NCI-H1105 treated with DMSO at 0.1 percent for 48 hours (cell line): ENCODE measurements around the gene CLN5.
"Not testable (repeated sequence)": the region's sequence is repeated elsewhere in the genome, so short reads cannot be mapped to it uniquely, and the experiment has no call there.

Experiments used
- DNase-seq: peaks from one replicate; lab custom pipeline; 2025; lab: John Stamatoyannopoulos, UW

The CLN5 gene

DNA sequence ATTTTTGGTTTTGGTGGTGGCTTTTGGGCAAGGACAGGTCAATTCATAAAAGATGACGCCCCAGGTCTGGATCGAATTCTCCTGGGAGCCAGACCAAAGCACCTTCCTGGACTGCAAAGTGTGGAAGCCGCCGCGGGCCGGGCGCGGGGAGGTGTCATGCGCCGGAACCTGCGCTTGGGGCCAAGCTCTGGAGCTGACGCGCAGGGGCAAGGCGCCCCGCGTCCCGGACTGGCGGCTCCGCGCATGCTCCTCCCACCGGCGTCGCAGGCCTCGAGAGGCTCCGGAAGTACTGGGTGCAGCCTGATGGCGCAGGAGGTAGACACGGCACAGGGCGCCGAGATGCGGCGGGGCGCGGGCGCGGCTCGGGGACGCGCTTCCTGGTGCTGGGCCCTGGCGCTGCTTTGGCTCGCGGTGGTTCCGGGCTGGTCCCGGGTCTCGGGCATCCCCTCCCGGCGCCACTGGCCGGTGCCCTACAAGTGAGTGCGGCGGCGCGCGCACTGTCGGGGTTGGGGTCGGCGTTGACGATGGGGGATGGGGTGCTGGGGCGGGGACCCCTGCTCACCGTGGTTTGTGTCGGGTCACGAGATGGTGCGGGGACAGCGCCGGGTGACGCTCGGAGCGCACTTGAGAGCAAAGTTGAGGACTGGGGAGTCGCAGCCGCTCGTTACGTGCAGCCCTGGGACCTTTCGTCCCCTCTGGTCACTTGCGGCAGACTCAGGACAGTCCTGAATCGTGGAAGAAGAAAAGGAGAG, at the start of gene CLN5:
TSS of gene CLN5 (plus strand) at position 286 of the 752 bp plus-strand sequence. CDS start at position 304, 18 bp downstream.
- peak; percentile 74 for DNase-seq

DNA sequence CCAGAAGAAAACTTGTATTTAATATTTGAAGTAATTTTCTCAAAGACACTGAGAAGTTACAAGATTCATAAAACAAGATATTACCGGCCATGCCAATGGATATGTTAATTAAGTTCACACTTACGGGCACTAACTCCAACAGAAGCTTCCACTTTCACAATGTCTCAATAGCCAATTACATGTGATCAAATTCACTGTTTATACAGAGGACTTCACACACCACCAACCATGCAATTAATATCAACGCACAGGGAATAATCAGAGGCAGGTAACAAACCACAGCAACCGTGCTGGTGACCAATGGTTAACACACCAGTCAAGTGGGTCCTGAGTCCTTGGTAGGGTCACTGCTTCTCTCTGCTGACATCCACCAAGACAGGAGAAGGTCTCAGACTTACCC, 49.5 kb upstream of the CLN5 start:
- no peak for DNase-seq

DNA sequence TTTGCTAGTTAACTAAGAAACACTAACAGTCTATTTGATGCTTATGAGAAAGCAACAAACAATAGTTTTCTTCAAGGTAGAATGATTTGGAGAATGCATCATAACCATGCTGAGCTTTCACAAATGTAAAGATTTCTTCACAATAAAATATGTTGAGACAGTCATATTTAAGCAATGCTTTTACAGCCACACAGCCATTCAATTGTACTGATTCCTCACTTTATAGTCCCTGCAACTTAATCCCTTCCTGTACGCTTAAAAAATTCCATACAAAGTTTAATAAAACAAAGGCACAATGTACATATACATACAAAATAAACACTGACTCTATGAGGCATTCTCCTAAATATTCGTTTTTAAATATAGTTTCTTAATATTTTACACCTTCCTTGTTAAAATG, 48.2 kb upstream of the CLN5 start:
- DNase-seq: no peak

DNA sequence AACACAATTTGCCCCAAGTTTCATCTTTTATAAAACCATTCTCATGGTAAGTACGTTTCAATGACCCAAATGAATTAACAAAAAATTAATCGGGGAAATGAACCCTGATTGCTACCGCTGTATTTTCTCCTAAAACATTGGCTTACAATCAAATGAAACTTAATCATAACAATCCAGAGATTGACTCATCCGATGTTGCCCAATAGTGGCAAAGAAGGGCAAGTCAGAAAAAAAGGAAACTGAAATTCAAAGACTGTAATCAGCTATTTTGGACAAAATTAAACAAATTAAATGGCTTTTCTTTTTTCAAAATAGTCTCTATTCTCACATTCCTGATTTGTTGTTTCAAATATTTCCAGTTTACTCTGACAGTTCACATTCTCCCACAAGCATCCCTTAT, 47.4 kb upstream of the CLN5 start:
- DNase-seq: no peak

DNA sequence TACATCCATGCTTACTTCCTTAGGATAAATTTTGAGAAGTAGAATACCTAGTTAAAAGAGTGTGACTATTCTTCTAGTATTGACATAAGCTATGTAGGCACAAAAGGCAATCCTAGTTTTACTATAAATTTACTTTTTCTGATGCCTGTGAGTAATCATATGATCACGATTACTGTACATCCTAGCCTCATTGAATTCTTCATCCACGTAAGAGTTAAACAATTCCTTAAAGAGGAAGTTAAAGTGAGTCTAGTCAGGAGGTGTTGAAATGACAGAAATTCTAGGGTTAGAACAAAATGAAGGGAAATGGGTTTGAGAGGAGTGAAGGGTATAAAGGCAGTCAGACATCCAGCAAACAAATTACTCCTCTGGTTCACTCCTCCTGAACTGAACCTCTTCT, 43.7 kb upstream of the CLN5 start, which contains the start of gene ACOD1:
TSS of gene ACOD1 (plus strand) at position 363 of the 400 bp plus-strand sequence. CDS start 48 bp downstream, outside the sequence.
- DNase-seq: no peak

DNA sequence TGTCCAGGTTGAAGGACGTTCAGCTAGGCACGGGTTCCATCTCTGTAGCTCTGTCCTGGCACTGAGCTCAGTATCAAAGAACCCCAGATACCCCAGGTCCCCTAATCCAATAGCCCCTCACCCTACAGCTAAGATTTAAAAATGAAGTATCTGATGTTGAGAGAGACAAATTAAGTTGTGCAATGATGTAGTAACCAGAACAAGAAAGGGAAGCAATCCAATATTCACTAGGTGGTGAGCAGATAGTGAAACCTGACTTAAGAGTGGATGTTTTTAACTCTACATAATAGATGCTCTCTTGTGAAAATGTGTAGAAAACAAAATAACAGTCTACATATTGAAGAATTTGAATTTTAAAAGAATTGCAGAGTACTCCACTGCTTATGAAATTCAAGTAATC, 41.8 kb upstream of the CLN5 start:
- no peak for DNase-seq

DNA sequence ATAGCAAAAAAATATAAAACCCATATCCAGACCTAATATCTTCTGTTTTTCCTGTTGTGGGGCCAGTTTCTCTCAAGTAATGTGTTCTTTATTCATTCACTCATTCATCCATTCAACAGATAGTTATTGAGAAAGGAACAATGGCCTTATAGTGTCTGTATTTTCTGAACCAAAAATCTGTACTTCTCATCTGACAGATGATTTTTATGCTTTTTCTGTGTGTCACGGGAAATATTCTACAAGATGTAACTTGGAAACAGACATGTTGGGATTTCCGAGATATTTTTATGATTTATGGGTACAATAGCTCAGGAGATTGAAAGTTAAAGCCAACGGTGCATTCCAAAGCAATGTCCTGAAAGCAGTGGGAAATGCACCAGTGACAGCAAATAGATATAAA, 37.9 kb upstream of the CLN5 start:
- DNase-seq: no peak

DNA sequence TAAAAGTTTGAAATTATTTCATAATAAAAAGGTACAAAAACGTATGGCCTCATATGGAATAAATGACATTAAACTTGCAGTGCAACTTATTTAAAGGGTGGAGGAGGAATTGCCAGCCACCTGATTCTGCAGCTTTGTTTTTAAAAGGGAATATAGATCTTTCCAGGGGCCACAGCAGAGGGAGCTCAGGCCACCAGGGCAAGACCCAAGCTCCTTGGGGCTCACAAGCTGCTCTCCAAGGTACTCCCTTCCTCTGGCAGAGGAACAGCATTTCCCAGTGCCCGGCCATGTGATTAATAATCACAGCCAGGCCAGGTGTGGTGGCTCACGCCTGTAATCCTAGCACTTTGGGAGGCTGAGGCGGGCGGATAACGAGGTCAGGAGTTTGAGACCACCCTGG, 37.3 kb upstream of the CLN5 start:
- DNase-seq: no peak

DNA sequence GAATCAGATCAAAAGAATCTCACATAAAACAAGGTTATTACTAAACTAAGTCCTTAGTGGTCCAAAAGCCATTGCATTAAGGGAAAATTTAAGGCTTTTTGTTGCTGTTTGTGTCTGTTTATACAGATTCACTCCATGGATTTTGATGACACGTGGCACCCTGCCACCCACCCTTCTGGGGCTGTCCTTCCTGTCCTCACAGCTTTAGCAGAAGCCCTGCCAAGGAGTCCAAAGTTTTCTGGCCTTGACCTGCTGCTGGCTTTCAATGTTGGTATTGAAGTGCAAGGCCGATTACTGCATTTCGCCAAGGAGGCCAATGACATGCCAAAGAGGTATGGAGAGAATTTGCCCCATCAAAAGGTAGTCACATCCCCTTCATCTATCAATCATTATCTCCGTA, 36.7 kb upstream of the CLN5 start:
- no peak for DNase-seq

DNA sequence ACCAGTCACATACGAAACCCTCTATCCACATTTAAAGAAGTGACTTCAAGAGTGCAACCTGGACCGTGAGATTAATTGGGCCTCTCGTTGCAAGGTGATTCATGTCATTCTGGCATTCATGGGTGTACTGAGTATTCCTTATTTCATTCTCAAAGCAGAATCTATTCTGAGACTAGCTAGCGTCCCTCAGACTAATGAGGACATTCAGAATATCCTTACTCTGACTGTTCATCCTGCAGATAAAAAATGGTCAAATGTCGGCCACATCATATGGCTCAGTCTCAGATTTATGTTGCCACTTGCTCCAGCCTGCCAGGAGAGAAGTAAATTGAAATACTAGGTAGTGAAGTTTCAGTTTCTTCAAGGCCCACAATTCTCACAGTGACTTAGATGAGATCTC, 36.2 kb upstream of the CLN5 start:
- no peak for DNase-seq

DNA sequence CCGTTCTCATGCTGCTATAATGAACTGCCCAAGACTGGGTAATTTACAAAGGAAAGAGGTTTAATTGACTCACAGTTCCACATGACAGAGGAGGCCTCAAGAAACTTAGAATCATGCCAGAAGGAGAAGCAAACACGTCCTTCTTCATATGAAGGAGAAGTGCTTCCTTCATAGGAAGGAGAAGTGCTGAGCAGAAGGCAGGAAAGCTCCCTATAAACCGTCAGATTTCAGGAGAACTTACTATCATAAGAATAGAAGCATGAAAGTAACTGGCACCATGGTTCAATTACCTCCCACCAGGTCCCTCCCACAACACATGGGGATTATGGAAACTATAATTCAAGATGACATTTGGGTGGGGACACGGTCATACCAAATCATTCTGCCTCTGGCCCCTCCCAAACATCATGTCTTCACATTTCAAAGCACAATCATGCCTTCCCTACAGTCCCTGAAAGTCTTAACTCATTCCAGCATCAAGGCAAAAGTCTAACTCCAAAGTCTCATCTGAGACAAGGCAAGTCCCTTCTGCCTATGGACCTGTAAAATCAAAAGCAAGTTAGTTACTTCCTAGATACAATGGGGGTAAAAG, 32.9 kb upstream of the CLN5 start:
- no peak for DNase-seq

DNA sequence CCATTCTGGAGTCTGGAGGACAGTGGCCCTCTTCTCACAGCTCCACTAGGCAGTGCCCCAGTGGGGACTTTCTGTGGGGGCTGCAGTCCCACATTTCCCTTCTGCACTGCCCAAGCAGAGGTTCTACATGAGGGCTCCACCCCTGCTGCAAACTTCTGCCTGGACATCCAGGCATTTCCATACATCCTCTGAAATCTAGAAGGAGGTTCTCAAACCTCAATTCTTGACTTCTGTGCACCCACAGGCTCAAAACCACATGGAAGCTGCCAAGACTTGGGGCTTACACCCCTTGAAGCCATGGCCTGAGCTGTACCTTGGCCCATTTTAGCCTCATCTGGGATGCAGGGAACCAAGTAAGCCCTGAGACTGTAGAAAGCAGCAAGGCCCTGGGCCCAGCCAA, 32.1 kb upstream of the CLN5 start:
- DNase-seq: not testable (repeated sequence)

DNA sequence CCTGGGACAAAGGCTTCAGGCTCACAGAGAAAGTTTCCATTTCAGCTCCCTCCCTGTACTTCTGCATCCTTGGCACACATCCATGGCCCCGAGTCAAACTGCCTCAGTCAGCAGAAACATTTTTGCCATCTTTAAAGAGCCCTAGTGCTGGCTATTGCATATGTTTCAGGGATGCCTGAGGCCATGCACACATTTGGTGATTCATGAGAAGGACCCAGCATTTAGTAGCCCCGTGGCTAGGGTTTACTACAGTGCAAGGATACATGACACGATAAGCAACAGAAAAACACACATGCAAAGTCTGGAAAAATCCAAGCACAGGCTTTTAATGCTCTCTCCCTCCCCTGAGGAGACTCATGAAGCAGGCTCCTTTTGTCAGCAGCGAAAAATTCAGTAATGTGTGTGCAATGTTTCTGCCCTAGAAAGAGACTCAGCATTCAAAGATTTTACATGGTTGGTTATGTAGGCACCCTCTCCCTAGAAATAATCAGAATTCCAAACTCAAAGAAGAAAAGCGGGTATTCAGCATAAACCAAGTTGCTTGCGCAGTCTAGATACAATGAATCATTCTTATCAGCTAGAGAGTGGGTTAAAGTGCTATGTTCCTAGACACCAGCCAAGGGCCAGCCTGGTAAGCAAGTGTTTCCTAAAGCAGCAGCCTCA, 26.0 kb upstream of the CLN5 start:
- DNase-seq: peak; percentile 20

DNA sequence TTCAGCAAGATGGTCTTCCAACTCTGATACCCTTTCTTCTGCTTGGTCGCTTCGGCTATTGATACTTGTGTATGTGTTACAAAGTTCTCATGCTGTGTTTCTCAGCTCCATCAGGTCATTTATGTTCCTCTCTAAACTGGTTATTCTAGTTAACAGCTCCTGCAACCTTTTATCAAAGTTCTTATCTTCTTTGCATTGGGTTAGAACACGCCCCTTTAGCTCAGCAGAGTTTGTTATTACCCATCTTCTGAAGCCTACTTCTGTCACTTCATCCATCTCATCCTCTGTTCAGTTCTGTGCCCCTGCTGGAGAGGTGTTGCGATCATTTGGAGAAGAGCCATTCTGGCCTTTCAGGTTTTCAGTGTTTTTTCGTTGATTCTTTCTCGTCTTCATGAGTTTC, 24.9 kb upstream of the CLN5 start:
- DNase-seq: no peak

DNA sequence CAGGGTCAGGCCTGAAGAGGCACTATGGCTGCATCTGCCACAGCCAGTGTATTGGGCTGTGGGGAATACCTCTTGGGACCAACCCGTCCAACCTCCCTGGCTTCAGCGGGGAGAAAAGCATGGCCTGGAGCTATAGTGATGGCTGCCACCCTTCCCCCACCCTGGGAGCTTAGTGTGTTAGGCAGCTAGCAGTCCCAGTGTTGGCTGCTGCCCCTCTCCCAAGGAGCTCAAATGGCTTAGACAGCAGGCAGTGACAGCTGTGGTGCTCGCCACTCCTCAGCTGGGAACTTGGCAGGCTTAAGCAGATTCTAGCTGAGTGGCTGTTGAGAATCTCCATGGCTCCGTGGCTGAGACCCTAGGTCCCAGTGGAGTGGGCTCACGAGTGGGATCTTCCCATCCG, 23.8 kb upstream of the CLN5 start:
- no peak for DNase-seq

DNA sequence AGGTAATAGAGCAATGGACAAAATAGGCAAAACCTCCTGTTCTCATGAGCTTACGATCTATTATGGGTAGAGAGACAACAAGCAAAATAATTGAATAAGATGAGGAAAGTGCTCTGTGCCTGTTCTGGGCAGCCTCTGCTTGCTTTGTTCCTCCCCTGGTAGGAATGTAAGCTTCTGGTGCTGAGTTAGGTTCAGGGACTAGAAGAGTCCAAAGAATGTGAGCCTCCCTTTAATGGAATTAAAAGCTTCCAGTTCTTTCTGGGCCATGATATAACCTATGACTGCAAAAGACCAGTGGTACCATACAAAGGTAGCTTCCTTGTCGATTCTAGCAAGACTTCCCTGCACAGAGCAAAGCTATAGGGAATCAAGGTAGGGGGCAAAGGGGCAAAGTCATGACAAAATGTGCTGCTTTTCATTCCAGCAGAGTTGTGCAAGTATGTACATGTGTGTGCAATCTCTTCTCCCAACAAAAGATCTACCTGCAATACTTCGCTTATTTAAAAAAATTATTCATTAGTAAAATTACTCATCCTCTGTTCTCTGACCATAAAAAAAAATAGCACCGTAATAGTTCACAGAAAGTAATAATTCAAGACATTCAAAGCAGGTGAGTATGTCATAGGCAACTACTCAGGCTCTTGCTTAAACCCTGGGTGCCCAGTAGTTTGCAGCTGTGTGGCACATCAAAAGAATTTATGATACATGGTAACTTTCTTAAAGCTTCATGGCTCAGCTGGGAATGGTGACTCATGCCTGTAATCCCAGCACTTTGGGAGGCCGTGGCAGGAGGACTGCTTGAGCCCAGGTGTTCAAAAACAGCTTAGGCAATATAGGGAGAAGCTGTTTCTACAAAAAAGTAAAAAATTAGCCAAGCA, 22.2 kb upstream of the CLN5 start:
- no peak for DNase-seq

DNA sequence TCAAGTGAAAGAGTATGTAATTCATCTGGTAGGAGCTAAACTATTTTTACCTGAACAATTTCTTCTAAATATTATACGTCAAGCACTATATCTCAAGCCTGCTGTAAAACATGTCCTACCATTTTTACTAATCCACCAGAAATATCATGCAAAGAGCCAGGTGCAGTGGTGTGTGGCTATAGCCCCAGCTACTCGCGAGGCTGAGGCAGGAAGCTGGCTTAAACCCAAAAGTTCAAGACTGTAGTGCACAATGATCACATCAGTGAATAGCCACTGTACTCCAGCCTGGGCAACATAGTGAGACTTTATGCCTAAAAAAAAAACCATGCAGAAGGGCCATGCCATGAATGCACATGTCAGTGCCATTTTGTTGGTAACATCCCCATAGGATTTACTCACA, 20.7 kb upstream of the CLN5 start:
- DNase-seq: no peak

DNA sequence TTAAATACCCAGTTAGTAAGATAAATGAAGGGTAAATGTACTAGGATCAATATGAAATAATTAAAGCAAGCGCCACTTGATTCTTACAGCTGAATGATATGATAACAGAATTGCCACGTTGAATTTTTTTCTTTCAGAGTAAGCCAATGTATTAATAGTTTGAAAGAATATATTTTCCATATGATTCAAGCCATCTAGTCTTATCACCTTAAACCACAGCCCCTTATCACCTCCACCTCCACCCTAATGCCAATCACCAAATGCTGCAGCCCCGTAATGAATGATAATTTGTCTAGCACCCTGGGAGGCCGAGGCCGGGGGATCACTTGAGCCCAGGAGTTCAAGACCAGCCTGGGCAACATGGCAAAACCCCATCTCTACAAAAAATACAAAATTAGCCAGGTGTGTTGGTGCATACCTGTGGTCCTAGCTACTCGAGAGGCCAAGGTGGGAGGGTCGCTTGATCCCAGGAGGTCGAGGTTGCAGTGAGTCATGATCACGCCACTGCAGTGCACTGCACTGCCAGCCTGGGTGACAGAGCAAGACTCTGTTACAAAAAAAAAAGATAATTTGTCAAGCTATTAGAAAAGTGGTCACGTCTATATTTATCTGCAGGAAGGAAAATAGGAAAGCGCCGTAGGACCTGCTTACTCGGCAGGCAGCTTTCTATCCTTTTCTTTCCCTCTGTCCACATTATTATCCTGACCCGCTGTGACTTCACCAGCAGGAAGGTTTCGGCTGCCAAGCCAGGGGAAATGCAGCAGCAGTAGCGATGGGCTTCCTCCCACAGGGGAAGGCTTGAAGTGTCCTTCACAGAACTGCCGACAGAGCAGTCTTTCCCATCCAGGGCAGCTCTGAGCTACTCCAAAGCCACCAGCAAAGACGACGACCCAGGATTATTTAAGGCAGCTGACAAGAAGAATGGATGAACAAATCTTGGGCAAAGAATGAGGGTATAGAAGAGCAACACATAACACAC, 19.7 kb upstream of the CLN5 start:
- DNase-seq: no peak

DNA sequence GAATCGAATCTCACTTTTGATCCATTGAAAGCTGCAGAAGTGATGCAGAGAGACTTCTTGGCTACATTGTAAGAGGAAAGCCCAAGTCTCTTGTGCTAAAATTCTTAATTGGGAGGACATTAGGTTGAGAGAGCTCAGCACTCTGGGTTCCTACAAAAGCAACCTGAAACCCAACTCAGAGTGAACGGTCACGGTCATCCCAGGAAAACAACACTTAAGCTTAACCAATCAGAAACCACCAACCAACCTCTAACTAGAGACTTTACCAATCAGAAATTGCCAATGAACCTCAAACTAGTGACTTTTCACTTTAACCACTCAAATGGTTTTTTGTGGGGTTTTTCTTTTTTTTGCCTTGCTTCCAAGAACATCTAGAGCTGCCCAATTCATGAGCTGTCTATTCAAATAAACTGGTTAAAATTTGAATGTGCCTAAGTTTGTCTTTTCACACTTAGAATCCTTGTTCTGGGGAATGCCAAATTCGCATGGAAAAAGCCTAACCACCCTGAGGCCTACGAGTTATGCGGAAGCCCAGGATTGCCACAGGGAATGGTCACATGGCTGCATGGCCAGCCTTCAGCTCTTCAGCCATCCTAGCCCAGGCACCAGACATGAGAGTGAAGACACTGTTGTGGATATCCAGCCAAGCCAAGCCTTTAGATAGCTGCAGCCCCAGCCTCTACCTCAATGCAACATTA, 17.8 kb upstream of the CLN5 start:
- no peak for DNase-seq

DNA sequence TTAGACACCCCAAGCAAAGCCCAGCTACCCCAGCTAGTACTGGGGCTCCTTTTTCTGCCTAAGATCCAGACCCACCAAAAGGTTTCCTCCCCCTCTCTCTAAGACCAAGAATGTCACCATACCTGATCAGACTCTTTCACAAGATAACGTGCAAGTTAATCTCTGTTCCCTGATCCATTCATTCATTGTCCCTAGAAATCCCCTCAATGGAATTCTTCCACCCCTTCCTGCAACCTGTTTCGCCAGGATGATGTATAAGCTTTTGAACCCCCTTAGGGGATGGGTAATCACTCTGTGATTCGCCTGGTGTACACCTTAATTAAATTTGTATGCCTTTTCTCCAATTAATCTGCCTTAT, 17.3 kb upstream of the CLN5 start:
- no peak for DNase-seq

DNA sequence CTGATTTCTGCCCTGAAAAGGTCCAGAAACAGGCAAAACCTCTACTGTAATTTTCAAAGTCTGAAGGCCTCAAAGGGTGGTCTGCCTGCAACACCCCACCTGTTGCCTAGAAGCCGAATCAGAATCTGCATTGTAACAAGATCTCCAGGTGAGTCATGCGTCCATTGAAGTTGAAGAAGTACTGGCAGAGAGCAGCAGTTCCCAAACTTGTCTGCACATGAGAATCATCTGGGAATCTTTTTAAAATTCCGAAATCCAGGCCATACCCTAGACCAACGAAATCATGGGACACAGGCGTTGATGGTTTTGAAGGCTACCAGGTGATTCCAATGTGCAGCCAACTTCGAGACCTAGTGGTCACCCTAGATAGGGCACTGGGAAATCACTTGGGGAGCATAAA, 16.0 kb upstream of the CLN5 start:
- no peak for DNase-seq
